K562 (cell line): ENCODE measurements around the gene LAMB2. TPM values are rescaled to one million over a fixed set of nuclear protein-coding genes. Genes with fewer than 3 reads are reported as not detected.

Experiments
- CCAR2 ChIP-seq: fragments of 200-400 bp; formaldehyde crosslinking; IDR thresholded peaks from 2 replicates; pipeline ENCODE4 v1.6.1; 2017; ENCODE audit warnings: mild to moderate bottlenecking, low read depth, low read length
- FOXM1 ChIP-seq, 2 experiments: fragments of 450-650 bp in 1 of 2; sonication (generic) in 1 of 2; formaldehyde crosslinking in 1 of 2; IDR thresholded peaks; 2 replicates each; pipeline versions ENCODE4 v1.6.1 to v1.9.0; 2017 to 2022; ENCODE audit warnings: low read depth in 2 of 2, mild to moderate bottlenecking in 2 of 2, missing genetic modification reagents in 1 of 2, moderate library complexity in 1 of 2
- RBBP5 ChIP-seq: fragments of 200-600 bp; sonication (generic); IDR thresholded peaks from 2 replicates; pipeline ENCODE4 v1.6.1; 2012; ENCODE audit warnings: borderline replicate concordance, mild to moderate bottlenecking, low read length, control low read depth, inconsistent platforms; ENCODE audit not compliant: insufficient read depth, poor library complexity, severe bottlenecking
- RBM17 ChIP-seq: fragments of 200-400 bp; formaldehyde crosslinking; IDR thresholded peaks from 2 replicates; pipeline ENCODE4 v1.6.1; 2017; ENCODE audit warnings: low read depth, mild to moderate bottlenecking, low read length, borderline replicate concordance
- SFPQ ChIP-seq: fragments of 200-400 bp; formaldehyde crosslinking; IDR thresholded peaks from 2 replicates; pipeline ENCODE4 v1.6.1; 2017; ENCODE audit warnings: mild to moderate bottlenecking, low read depth, low read length, moderate library complexity
- THRA ChIP-seq: fragments of 450-650 bp; IDR thresholded peaks from 2 replicates; pipeline ENCODE4 v1.6.1; 2017; ENCODE audit warnings: mild to moderate bottlenecking, moderate library complexity
- ZNF431 ChIP-seq: sonication (generic); formaldehyde crosslinking; IDR thresholded peaks from 2 replicates; pipeline ENCODE4 v1.8.0; 2022; ENCODE audit warnings: mild to moderate bottlenecking, missing genetic modification reagents
- ZNF436 ChIP-seq: fragments of 250-450, 450-650 bp; sonication (Bioruptor Pico); formaldehyde crosslinking; IDR thresholded peaks from 2 replicates; pipeline ENCODE4 v1.7.0; 2020; ENCODE audit warnings: mild to moderate bottlenecking
- ZNF518B ChIP-seq: fragments of 250-450 bp; sonication (Bioruptor Pico); IDR thresholded peaks from 2 replicates; pipeline ENCODE4 v1.5.0; 2021; ENCODE audit warnings: mild to moderate bottlenecking, moderate library complexity
- ZNF586 ChIP-seq: fragments of 450-650 bp; formaldehyde crosslinking; conservative IDR thresholded peaks from 2 replicates; pipeline ENCODE4 v1.4.0; 2020; ENCODE audit warnings: mild to moderate bottlenecking, moderate library complexity
- polyA plus RNA-seq, 8 experiments: library from polyadenylated mRNA; depleted of rRNA in 4 of 8; stranded (reverse) in 5 of 8; unstranded in 3 of 8; fragments of >200 nt; fragmentation: Nextera tagmentation in 2 of 8; fragmentation: Illumina TruSeq in 1 of 8; extraction: Ambion mirVana in 2 of 8; extraction: Trizol in 1 of 8; gene quantifications; 2 replicates each; pipeline versions ENCODE4 v1.2.1 to v1.2.3, GENCODE V29; 2011 to 2014; ENCODE audit warnings: inconsistent platforms in 1 of 8, missing spikeins in 1 of 8
- total RNA-seq, 7 experiments: library from RNA; depleted of rRNA in 6 of 7; stranded (reverse); fragments of >200 nt in 6 of 7; fragmentation: Illumina TruSeq in 2 of 7; extraction: Trizol in 2 of 7; gene quantifications; 2 replicates each; pipeline versions ENCODE4 v1.2.1 to v1.2.3, GENCODE V29; 2011 to 2021; ENCODE audit warnings: low replicate concordance in 1 of 7
- TF ChIP-seq, protein P1 (sequence below): sonication (generic); formaldehyde crosslinking; IDR thresholded peaks from 2 replicates; pipeline ENCODE4 v1.8.0; 2022; ENCODE audit warnings: mild to moderate bottlenecking, missing genetic modification reagents, borderline replicate concordance

LAMB2 gene
- total and polyA plus RNA-seq, 9 of the 15 experiments (the other 6 are each of a cell fraction or from before 2014, with no cell fraction given), result 1.4 to 26.0 (median 16.2) TPM

GRCh38 chr3:49175530-49175929, 42.7 kb upstream of the LAMB2 start (continued):
- TF ChIP-seq SFPQ, result no peak
- TF ChIP-seq RBM17, result no peak
- no peak for TF ChIP-seq ZNF431
- TF ChIP-seq FOXM1 (IDR thresholded peaks at IDR 0.05; ENCODE audit: low read depth), result no peak
- TF ChIP-seq FOXM1 (CRISPR knock-in tag; IDR thresholded peaks at IDR 0.05; ENCODE audit: low read depth), result no peak
- TF ChIP-seq ZNF436 (CRISPR knock-in tag), result no peak
- TF ChIP-seq RBBP5, result no peak
- TF ChIP-seq THRA, result no peak
- TF ChIP-seq CCAR2, result no peak
- TF ChIP-seq ZNF518B (CRISPR knock-in tag), result no peak
- TF ChIP-seq, protein P1, sequence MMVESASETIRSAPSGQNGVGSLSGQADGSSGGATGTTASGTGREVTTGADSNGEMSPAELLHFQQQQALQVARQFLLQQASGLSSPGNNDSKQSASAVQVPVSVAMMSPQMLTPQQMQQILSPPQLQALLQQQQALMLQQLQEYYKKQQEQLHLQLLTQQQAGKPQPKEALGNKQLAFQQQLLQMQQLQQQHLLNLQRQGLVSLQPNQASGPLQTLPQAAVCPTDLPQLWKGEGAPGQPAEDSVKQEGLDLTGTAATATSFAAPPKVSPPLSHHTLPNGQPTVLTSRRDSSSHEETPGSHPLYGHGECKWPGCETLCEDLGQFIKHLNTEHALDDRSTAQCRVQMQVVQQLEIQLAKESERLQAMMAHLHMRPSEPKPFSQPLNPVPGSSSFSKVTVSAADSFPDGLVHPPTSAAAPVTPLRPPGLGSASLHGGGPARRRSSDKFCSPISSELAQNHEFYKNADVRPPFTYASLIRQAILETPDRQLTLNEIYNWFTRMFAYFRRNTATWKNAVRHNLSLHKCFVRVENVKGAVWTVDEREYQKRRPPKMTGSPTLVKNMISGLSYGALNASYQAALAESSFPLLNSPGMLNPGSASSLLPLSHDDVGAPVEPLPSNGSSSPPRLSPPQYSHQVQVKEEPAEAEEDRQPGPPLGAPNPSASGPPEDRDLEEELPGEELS (CRISPR knock-in tag), result no peak
- no peak for TF ChIP-seq ZNF586 (CRISPR knock-in tag)
